GM12865 (cell line): ENCODE measurements around the gene ZNF578.
"Not testable (repeated sequence)": the region's sequence is repeated elsewhere in the genome, so short reads cannot be mapped to it uniquely, and the experiment has no call there.

Experiments used
- DNase-seq: peaks from one replicate; pipeline ENCODE4 v3.0.0; 2010; ENCODE audit warnings: low read depth
- H3K4me3 ChIP-seq: 2 replicates; pipeline ENCODE4 v1.5.1; 2011; ENCODE audit warnings: mild to moderate bottlenecking, low read depth, low read length, control low read depth
- TF ChIP-seq, protein P1 (sequence below): IDR thresholded peaks from 2 replicates; pipeline ENCODE4 v1.5.1; 2011; ENCODE audit warnings: low read length, control low read depth, low read depth, inconsistent platforms; ENCODE audit not compliant: insufficient read depth; ENCODE audit errors: missing control alignments

Gene ZNF578

DNA sequence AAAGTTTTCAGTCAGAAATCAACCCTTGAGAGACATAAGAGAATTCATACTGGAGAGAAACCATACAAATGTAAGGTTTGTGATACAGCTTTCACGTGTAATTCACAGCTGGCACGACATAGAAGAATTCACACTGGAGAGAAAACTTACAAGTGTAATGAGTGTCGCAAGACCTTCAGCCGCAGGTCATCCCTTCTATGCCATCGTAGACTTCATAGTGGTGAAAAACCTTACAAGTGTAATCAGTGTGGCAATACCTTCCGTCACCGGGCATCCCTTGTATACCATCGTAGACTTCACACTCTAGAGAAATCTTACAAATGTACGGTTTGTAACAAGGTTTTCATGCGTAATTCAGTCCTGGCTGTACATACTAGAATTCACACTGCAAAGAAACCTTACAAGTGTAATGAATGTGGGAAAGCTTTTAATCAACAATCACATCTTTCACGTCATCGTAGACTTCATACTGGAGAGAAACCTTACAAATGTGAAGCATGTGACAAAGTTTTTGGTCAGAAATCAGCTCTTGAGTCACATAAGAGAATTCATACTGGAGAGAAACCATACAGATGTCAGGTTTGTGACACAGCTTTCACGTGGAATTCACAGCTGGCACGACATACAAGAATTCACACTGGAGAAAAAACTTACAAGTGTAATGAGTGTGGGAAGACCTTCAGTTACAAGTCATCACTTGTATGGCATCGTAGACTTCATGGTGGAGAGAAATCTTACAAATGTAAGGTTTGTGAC, 101.0 kb downstream of the ZNF578 start:
- no peak overlapping the region for H3K4me3 ChIP-seq
- TF ChIP-seq, protein P1, sequence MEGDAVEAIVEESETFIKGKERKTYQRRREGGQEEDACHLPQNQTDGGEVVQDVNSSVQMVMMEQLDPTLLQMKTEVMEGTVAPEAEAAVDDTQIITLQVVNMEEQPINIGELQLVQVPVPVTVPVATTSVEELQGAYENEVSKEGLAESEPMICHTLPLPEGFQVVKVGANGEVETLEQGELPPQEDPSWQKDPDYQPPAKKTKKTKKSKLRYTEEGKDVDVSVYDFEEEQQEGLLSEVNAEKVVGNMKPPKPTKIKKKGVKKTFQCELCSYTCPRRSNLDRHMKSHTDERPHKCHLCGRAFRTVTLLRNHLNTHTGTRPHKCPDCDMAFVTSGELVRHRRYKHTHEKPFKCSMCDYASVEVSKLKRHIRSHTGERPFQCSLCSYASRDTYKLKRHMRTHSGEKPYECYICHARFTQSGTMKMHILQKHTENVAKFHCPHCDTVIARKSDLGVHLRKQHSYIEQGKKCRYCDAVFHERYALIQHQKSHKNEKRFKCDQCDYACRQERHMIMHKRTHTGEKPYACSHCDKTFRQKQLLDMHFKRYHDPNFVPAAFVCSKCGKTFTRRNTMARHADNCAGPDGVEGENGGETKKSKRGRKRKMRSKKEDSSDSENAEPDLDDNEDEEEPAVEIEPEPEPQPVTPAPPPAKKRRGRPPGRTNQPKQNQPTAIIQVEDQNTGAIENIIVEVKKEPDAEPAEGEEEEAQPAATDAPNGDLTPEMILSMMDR, result no peak
- no peak for DNase-seq

DNA sequence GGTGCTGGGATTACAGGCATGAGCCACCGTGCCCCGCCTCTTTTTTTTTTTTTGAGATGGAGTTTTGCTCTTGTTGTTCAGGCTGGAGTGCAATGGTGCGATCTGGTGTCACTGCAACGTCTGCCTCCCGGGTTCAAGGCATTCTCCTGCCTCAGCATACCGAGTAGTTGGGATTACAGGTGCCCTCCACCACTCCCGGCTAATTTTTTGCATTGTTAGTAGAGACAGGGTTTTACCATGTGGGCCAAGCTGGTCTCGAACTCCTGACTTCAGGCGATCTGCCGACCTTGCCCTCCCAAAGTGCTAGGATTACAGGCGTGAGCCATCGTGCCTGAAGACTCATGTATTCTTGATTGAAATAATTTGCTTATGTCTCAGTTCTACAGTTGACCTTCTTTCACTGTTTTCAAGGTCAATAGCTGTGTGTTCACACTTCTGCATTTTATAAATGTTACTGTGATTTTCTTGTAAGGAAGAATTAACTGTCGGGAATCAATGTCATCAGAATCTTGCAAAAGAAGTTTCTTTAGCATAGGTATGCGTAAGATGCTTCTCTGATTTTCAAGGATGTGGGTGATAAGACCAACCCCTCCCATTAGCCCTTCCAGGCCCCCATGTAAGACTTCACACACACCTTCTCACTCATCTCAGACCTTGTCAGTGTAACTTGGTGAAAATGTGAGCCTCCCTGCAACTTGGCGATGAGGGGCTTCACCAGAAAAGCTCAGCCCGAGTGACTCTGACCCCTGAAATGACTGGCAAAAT, 104.1 kb downstream of the ZNF578 start:
- H3K4me3 ChIP-seq, result no peak overlapping the region
- no peak for DNase-seq
- TF ChIP-seq, protein P1, result no peak

DNA sequence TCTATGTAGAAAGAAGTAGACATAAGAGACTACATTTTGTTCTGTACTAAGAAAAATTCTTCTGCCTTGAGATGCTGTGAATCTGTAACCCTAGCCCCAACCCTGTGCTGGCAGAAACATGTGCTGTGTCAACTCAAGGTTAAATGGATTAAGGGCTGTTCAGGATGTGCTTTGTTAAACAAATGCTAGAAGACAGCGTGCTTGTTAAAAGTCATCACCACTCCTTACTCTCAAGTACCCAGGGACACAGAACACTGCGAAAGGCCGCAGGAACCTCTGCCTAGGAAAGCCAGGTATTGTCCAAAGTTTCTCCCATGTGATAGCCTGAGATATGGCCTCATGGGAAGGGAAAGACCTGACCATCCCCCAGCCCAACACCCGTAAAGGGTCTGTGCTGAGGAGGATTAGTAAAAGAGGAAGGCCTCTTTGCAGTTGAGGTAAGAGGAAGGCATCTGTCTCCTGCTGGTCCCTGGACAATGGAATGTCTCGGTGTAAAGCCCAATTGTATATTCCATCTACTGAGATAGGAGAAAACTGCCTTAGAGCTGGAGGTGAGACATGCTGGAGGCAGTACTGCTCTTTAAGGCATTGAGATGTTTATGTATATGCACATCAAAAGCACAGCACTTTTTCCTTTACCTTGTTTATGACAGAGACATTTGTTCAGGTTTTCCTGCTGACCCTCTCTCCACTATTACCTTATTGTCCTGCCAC, 105.5 kb downstream of the ZNF578 start:
- DNase-seq, H3K4me3 ChIP-seq: not testable (repeated sequence)

DNA sequence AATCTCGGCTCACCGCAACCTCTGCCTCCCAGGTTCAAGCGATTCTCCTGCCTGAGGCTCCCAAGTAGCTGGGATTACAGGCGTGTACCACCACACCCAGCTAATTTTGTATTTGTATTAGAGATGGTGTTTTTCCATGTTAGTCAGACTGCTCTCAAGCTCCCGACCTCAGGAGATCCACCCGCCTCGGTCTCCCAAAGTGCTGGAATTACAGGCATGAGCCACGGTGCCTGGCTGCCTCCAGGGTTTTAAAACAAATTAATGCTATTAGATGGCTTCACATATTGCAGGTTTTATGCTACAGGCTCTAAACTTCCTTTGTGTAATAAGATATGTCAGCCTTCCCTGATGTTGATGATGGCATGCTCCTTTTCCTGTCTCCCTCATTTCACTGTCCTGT, 108.3 kb downstream of the ZNF578 start:
- DNase-seq, H3K4me3 ChIP-seq: not testable (repeated sequence)
